Measurements from ENCODE around the gene PDGFRA. TPM values are rescaled to one million over a fixed set of nuclear protein-coding genes. Genes with fewer than 3 reads are reported as not detected.
A peak's percentile ranks its signal among the peaks of the same experiment; 100 is the strongest.

PDGFRA gene
- total RNA-seq, 1 donor from 2014 or later: 0.54 TPM

- Mint-ChIP-seq H3K4me3 (no peak overlapping the region), H3K27me3 (peaks cover 5% of the 10 kb centered on the region), H3K27ac (no peak overlapping the region), H3K9me3 (peaks cover 4% of the 10 kb centered on the region), H3K4me1 (no peaks in the 10 kb centered on the region), H3K36me3 (ENCODE audit: low read depth) (no peaks in the 10 kb centered on the region)
- DNase-seq: no peak
- intact Hi-C loops (cut with micrococcal nuclease): no loop called here
Observed at GRCh38 chr4:54255881-54256280, 26.8 kb downstream of the PDGFRA start.

DNA sequence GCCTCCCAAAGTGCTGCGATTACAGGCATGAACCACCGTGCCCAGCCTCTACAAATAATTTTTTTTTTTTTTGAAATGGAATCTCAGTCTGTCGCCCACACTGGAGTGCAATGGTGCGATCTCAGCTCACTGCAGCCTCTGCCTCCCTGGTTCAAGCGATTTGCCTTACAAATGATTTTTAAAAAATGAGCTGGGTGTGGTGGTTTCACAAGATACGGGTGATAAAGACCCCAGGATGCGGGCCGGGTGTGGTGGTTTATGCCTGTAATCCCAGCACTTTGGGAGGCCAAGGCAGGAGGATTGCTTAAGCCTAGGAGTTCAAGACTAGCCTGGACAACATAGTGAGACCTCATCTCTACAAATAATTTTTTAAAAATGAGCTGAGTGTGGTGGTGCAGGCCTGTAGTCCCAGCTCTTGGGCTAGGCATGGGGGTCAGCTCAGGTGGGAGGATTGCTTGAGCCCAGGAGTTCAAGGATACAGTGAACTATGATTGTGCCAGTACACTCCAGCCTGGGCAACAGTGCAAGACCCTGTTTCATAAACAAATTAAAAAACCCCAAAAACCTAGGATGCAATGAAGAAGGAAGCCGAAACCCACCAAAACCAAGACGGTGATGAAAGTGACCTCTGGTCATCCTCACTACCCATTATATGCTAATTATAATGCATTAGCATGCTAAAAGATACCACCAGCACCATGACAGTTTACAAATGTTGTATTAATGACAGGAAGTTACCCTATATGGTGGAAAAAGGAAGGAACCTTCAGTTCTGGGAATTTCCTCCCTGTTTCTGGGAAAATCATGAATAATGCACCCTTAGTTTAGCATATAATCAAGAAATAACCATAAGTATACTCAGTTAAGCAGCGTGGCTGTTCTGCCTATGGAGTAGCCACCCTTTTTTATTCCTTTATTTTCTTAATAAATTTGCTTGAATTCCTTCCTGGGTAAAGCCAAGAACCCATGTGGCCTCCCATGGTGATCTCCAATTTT is 27.7 kb downstream of the PDGFRA start:
- H3K27ac Mint-ChIP-seq: no peak overlapping the region
- no peak overlapping the region for H3K4me3 Mint-ChIP-seq
- intact Hi-C loops (cut with micrococcal nuclease): no loop called here
- no peak for DNase-seq
- H3K27me3 Mint-ChIP-seq: peaks cover 5% of the 10 kb centered on the region
- no peaks in the 10 kb centered on the region for H3K36me3 Mint-ChIP-seq (ENCODE audit: low read depth)
- H3K9me3 Mint-ChIP-seq: peaks cover 4% of the 10 kb centered on the region
- H3K4me1 Mint-ChIP-seq: no peaks in the 10 kb centered on the region

DNA sequence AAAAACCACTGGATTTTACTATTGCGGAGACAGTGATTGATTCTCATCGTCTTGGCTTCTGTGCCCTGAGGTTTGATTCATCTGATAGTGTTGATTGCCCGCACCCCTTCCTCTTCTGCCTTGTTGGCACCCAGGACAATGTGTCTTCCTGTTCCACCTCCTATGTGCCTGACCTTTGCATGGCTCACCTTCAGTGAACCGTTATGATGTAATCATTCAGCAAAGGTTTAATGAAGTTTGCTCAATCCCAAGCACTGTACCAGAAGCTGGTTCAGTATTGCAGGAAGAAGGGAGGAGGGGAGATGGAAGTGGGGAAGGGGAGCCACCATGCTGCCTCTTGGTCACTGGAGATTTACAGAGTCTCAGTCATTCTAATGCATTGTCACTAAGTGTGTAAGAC is 36.3 kb downstream of the PDGFRA start:
- Mint-ChIP-seq H3K4me1 (no peaks in the 10 kb centered on the region), H3K36me3 (ENCODE audit: low read depth) (no peaks in the 10 kb centered on the region), H3K9me3 (no peaks in the 10 kb centered on the region), H3K4me3 (no peak overlapping the region), H3K27ac (no peak overlapping the region), H3K27me3 (peaks cover 3% of the 10 kb centered on the region)
- intact Hi-C loops (cut with micrococcal nuclease): no loop called here
- DNase-seq: no peak

DNA sequence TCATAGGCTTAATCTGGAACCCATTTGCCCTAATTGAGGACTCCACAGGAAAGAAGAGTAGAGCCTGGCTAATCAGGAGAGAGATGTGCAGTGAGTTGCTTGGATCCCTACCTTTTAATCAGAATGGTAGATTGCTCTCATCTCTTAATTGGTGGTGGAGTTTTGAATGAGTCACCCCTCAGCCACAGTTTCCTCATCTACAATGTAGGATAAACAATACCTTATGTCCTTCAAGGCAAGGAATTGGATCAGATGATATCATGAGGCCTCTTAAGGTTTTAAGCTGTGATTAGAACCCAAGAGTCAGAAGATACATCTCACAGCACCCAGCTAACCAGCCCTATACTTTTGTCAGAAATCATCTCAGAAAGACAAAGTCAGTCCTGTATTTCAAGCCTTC is 39.1 kb downstream of the PDGFRA start:
- intact Hi-C loops (cut with micrococcal nuclease): no loop called here
- no peak for DNase-seq
- no peak overlapping the region for H3K27ac Mint-ChIP-seq
- no peaks in the 10 kb centered on the region for H3K4me1 Mint-ChIP-seq
- H3K4me3 Mint-ChIP-seq: no peak overlapping the region
- peaks cover 3% of the 10 kb centered on the region for H3K27me3 Mint-ChIP-seq
- H3K36me3 Mint-ChIP-seq (ENCODE audit: low read depth): no peaks in the 10 kb centered on the region
- peaks cover 7% of the 10 kb centered on the region for H3K9me3 Mint-ChIP-seq

- H3K4me3 Mint-ChIP-seq: no peak overlapping the region
- H3K4me1 Mint-ChIP-seq: peaks cover 5% of the 10 kb centered on the region
- intact Hi-C loops (cut with micrococcal nuclease): no loop called here
- H3K27ac Mint-ChIP-seq: no peak overlapping the region
- peaks cover 10% of the 10 kb centered on the region for H3K9me3 Mint-ChIP-seq
- DNase-seq: no peak
- no peaks in the 10 kb centered on the region for H3K36me3 Mint-ChIP-seq (ENCODE audit: low read depth)
- H3K27me3 Mint-ChIP-seq: no peaks in the 10 kb centered on the region
Observed at GRCh38 chr4:54271464-54271863, 42.4 kb downstream of the PDGFRA start.

- no peak for DNase-seq
- Mint-ChIP-seq H3K9me3 (peaks cover 10% of the 10 kb centered on the region), H3K27ac (no peak overlapping the region), H3K4me1 (peaks cover 7% of the 10 kb centered on the region), H3K4me3 (no peak overlapping the region), H3K36me3 (ENCODE audit: low read depth) (no peaks in the 10 kb centered on the region), H3K27me3 (no peaks in the 10 kb centered on the region)
- intact Hi-C loops (cut with micrococcal nuclease): no loop called here
Observed at GRCh38 chr4:54272051-54272450, 43.0 kb downstream of the PDGFRA start.

DNA sequence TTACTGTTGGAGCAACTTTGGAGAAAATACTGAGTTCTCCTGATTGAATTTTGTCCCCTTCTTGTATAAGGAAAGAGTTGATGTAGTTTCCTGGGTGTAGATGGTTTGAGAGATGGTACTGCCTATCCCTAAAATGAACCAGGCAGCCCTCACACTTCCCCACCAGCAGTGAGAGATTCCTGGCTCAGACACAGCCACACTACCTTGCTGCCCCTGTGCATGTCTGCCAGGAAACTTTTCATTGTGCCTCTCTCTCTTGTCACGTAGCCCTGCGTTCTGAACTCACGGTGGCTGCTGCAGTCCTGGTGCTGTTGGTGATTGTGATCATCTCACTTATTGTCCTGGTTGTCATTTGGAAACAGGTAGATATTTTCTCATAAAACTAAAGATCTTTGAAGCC is 45.2 kb downstream of the PDGFRA start:
- no peak for DNase-seq
- peaks cover 10% of the 10 kb centered on the region for H3K9me3 Mint-ChIP-seq
- peaks cover 15% of the 10 kb centered on the region for H3K4me1 Mint-ChIP-seq
- H3K36me3 Mint-ChIP-seq (ENCODE audit: low read depth): no peaks in the 10 kb centered on the region
- H3K4me3 Mint-ChIP-seq: no peak overlapping the region
- no peak overlapping the region for H3K27ac Mint-ChIP-seq
- intact Hi-C loops (cut with micrococcal nuclease): no loop called here
- no peaks in the 10 kb centered on the region for H3K27me3 Mint-ChIP-seq

GRCh38 chr4:54274795-54275665 is 45.9 kb downstream of the PDGFRA start:
- Mint-ChIP-seq H3K4me3 (no peak overlapping the region), H3K4me1 (peaks cover 16% of the 10 kb centered on the region), H3K9me3 (peaks cover 10% of the 10 kb centered on the region), H3K27me3 (no peaks in the 10 kb centered on the region), H3K27ac (peak overlapping the region; percentile 39), H3K36me3 (ENCODE audit: low read depth) (no peaks in the 10 kb centered on the region)
- intact Hi-C loops (cut with micrococcal nuclease): loop anchor here (1.0 to 5.0 kb wide), 2 partner anchors 40 to 272 kb away; no protein-coding TSS in a partner anchor
- no peak for DNase-seq

- Mint-ChIP-seq H3K36me3 (ENCODE audit: low read depth) (no peaks in the 10 kb centered on the region), H3K4me1 (peaks cover 20% of the 10 kb centered on the region), H3K27ac (peak overlapping the region; percentile 25), H3K9me3 (peaks cover 16% of the 10 kb centered on the region), H3K4me3 (peak overlapping the region; percentile 52), H3K27me3 (no peaks in the 10 kb centered on the region)
- intact Hi-C loops (cut with micrococcal nuclease): loop anchor here (5.0 kb wide), 1 partner anchor 270 kb away; no protein-coding TSS in a partner anchor
- DNase-seq: no peak
Observed at GRCh38 chr4:54276641-54277430, 47.7 kb downstream of the PDGFRA start.

GRCh38 chr4:54277691-54278090 is 48.6 kb downstream of the PDGFRA start:
- Mint-ChIP-seq H3K4me3 (peak overlapping the region; percentile 14), H3K9me3 (peaks cover 17% of the 10 kb centered on the region), H3K27me3 (no peaks in the 10 kb centered on the region), H3K4me1 (peaks cover 20% of the 10 kb centered on the region), H3K36me3 (ENCODE audit: low read depth) (no peaks in the 10 kb centered on the region), H3K27ac (peak overlapping the region; percentile 63)
- intact Hi-C loops (cut with micrococcal nuclease): loop anchor here (5.0 kb wide), 1 partner anchor 270 kb away; no protein-coding TSS in a partner anchor
- peak; percentile 58 for DNase-seq

DNA sequence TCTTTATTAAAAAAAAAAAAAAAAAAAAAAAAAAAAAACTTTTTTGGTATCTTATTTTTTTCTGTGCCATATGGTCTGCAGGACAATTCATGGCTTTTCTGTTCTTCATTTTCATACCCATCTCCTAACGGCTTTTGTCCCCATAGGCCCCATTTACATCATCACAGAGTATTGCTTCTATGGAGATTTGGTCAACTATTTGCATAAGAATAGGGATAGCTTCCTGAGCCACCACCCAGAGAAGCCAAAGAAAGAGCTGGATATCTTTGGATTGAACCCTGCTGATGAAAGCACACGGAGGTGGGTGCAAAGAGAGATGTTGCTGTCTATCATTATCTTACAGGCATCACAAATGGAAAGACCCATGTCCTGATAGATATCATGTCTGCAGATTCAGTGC is 49.1 kb downstream of the PDGFRA start:
- Mint-ChIP-seq H3K27ac (no peak overlapping the region), H3K9me3 (peaks cover 16% of the 10 kb centered on the region), H3K27me3 (no peaks in the 10 kb centered on the region), H3K4me3 (no peak overlapping the region), H3K36me3 (ENCODE audit: low read depth) (no peaks in the 10 kb centered on the region), H3K4me1 (peaks cover 20% of the 10 kb centered on the region)
- DNase-seq: no peak
- intact Hi-C loops (cut with micrococcal nuclease): loop anchor here (5.0 kb wide), 1 partner anchor 269 kb away; no protein-coding TSS in a partner anchor

DNA sequence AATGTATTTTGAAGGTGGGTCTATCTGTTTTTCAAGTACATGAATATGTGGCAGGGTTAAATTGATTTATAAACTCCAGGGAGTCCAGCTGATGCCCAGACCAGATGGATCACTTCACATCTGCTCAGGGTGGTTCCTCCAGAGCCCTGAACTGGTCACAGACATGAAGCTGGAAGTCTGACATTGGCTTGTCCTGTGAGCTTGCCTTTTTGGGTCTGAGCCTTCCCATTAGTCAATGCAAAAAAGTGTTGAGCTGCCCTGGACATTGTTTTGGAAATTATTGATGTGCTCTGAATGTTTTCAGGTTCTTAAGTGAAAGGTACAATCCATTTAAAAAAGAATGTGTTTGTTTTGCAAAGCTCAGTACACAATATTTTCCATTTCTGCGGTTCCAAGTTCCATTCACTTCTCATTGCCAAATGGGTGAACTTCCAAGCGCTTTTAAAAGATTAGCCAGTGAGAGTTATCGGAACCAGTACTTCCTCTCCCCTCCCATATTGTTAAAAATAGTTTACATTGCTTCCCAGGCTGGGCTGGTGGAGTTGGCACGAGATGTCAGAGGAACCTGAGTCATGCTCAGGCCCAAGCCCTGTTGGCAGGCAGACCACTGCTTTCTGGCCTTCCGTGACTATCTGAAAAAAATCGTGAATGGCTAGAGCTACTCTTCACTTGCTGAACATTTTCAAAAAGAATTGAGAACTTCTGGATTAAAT is 52.1 kb downstream of the PDGFRA start:
- peaks cover 15% of the 10 kb centered on the region for H3K4me1 Mint-ChIP-seq
- H3K9me3 Mint-ChIP-seq: peaks cover 13% of the 10 kb centered on the region
- H3K27ac Mint-ChIP-seq: no peak overlapping the region
- no peak overlapping the region for H3K4me3 Mint-ChIP-seq
- intact Hi-C loops (cut with micrococcal nuclease): no loop called here
- H3K36me3 Mint-ChIP-seq (ENCODE audit: low read depth): no peaks in the 10 kb centered on the region
- H3K27me3 Mint-ChIP-seq: no peaks in the 10 kb centered on the region
- no peak for DNase-seq

GRCh38 chr4:54282837-54283236 is 53.7 kb downstream of the PDGFRA start:
- intact Hi-C loops (cut with micrococcal nuclease): no loop called here
- Mint-ChIP-seq H3K27ac (no peak overlapping the region), H3K4me1 (peaks cover 6% of the 10 kb centered on the region), H3K27me3 (no peaks in the 10 kb centered on the region), H3K9me3 (peaks cover 13% of the 10 kb centered on the region), H3K4me3 (no peak overlapping the region), H3K36me3 (ENCODE audit: low read depth) (no peaks in the 10 kb centered on the region)
- no peak for DNase-seq

Measured in activated CD4-positive, alpha-beta T cell treated with anti-CD3 and anti-CD28 coated beads, Interleukin-2, amount 10 ng/mL, durations not matched to agents 24 days and 14 days (primary cell).